ENCODE measurements around the gene VAC14. TPM values are rescaled to one million over a fixed set of nuclear protein-coding genes. Genes with fewer than 3 reads are reported as not detected.

Gene VAC14
- total RNA-seq, 1 experiment from 2014 or later: 35.3 TPM

DNA sequence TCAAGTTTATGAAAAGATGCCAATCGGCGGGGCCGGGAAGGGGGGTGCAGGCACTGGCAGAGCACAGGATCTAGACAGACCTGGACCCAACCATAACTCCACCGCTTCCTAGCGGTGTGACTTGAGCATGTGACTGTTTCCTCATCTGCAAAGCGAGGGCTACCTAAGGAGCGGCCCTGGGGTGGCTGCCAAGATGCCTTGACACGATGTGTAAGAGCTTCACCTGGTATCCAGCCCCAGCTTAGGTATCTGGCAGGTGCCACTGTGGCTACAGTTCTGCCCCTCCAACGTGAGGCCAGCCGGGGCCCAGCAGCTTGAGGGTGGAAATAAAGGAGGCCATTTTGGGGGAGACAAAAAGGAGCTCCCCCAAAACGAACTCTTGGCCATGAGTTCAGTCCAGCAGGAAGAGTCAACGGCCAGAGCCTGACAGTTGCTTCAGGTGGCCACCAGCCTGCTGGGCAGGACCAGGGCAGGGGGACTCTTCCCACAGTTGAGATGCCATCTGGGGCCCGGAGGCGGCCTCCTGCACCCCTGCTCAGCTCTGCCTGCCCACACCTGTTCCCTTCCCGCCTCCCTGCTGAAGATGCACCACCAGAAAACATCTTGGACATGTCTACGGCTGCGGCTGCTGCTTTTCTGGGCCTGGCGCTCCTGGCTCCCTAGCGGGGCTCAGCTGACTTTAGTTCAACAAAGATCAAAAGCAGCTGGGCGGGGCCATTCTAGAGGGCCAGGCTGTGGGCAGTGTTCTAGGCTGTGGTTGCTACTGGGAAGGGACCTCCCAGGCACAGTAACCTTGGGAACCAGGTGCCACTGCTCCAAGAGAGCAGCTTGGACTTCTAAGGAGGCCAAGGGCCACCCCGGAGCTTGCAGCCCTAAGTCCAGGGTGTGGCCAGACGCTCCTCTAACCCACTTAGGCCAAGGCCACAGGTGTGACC, 111.7 kb downstream of the VAC14 start:
- Histone ChIP-seq H3K27ac (ENCODE audit: low read depth, low read length) (no peak overlapping the region), H3K36me3 (ENCODE audit: control insufficient read depth in 1 of 2, insufficient read depth in 2 of 2, low read length in 2 of 2) (no peaks in the 10 kb centered on the region), H3K9me3 (ENCODE audit: control insufficient read depth in 1 of 2, insufficient read depth in 1 of 2, low read depth in 1 of 2, low read length in 2 of 2) (no peaks in the 10 kb centered on the region), H3K79me2 (ENCODE audit: insufficient read depth, low read length) (peaks cover 11% of the 10 kb centered on the region), H2AFZ (ENCODE audit: low read depth, low read length, poor library complexity, severe bottlenecking) (no peak overlapping the region), H3K27me3 (ENCODE audit: insufficient read depth, low read length) (no peaks in the 10 kb centered on the region), H3K9me2 (ENCODE audit: insufficient read depth) (no peaks in the 10 kb centered on the region), H3K4me3 (replicated peaks in 1 of 2; ENCODE audit: low read depth in 1 of 2, low read length in 2 of 2) (no peak overlapping the region), H4K20me1 (ENCODE audit: insufficient read depth) (no peaks in the 10 kb centered on the region), H3K9ac (ENCODE audit: low read length) (no peak overlapping the region), H3K4me2 (ENCODE audit: low read length) (no peak overlapping the region), H3K4me1 (ENCODE audit: control insufficient read depth in 1 of 2, insufficient read depth in 2 of 2, low read length in 2 of 2) (peaks cover 50 to 80% of the 10 kb centered on the region in 2 experiments)
- ATAC-seq (no peak), DNase-seq (ENCODE audit: low read depth, low spot score) (no peak)
- intact Hi-C loops (cut with micrococcal nuclease): no loop called here
- ChIA-PET RAD21 (ENCODE audit: low non-redundant PET in 1 of 2, low total read pairs in 2 of 2, uncharacterized antibody in 2 of 2, unreplicated experiment in 2 of 2) (no interaction called here), CTCF (interaction anchor here (1.2 kb wide), 1 partner anchor 49 kb away, joined by 3 read pairs; no protein-coding TSS in a partner anchor), POLR2A (interaction anchor here (0.9 kb wide), 1 partner anchor 78 kb away, joined by 3 read pairs; no protein-coding TSS in a partner anchor)
- no TSS peak for BruUV-seq (replicated peaks)
- peak; percentile 36 for TF ChIP-seq TCF7L2 (IDR thresholded peaks at IDR 0.05; ENCODE audit: borderline replicate concordance, extremely low read depth, insufficient read depth, insufficient read length)
- TF ChIP-seq EGR1 (IDR thresholded peaks at IDR 0.05; ENCODE audit: low read depth): no peak

DNA sequence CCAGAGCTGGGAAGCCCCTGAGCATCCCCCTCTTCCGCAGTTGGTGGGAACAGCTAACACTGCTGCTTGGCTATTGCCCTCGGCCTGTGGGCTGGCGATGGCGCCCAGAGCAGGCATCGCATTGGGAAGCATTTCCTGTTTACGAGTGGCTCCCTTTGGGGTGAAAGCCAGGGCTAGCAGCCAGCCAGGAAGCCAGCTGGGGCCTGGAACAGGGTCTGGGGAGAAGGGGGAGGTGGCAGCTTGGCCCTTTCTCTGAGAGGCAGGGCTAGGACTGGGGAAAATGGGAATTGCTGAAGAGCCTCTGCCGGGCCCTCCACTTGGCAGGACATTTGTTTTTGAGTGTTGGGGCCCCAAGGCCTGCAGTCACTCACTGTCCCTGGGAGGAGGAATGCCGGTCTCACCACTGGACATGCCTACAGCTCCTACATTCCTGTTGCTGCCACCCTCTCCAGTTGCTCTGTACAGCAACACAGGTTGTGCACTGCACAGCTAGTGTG, 112.7 kb downstream of the VAC14 start:
- Histone ChIP-seq H3K36me3 (ENCODE audit: control insufficient read depth in 1 of 2, insufficient read depth in 2 of 2, low read length in 2 of 2) (0 out of 4 replicates have a peak, but pooled peaks cover 0 to 3% of the 10 kb centered on the region in 2 experiments), H3K27me3 (ENCODE audit: insufficient read depth, low read length) (no peaks in the 10 kb centered on the region), H3K4me2 (ENCODE audit: low read length) (no peak overlapping the region), H3K9me3 (ENCODE audit: control insufficient read depth in 1 of 2, insufficient read depth in 1 of 2, low read depth in 1 of 2, low read length in 2 of 2) (no peaks in the 10 kb centered on the region), H3K4me3 (replicated peaks in 1 of 2; ENCODE audit: low read depth in 1 of 2, low read length in 2 of 2) (no peak overlapping the region), H4K20me1 (ENCODE audit: insufficient read depth) (no peaks in the 10 kb centered on the region), H3K4me1 (ENCODE audit: control insufficient read depth in 1 of 2, insufficient read depth in 2 of 2, low read length in 2 of 2) (peaks cover 41 to 79% of the 10 kb centered on the region in 2 experiments), H3K79me2 (ENCODE audit: insufficient read depth, low read length) (peaks cover 21% of the 10 kb centered on the region), H3K9me2 (ENCODE audit: insufficient read depth) (no peaks in the 10 kb centered on the region), H3K27ac (ENCODE audit: low read depth, low read length) (no peak overlapping the region; the same call in 1 of the 2 replicates), H3K9ac (ENCODE audit: low read length) (no peak overlapping the region), H2AFZ (ENCODE audit: low read depth, low read length, poor library complexity, severe bottlenecking) (no peak overlapping the region)
- ChIA-PET CTCF (interaction anchor here (1.2 kb wide), 1 partner anchor 50 kb away, joined by 3 read pairs; no protein-coding TSS in a partner anchor), POLR2A (interaction anchor here (0.9 kb wide), 1 partner anchor 79 kb away, joined by 3 read pairs; no protein-coding TSS in a partner anchor), RAD21 (ENCODE audit: low non-redundant PET in 1 of 2, low total read pairs in 2 of 2, uncharacterized antibody in 2 of 2, unreplicated experiment in 2 of 2) (no interaction called here)
- ATAC-seq (no peak), DNase-seq (ENCODE audit: low read depth, low spot score) (no peak)
- no TSS peak for BruUV-seq (replicated peaks)
- intact Hi-C loops (cut with micrococcal nuclease): no loop called here
- TF ChIP-seq POLR2AphosphoS5 (IDR thresholded peaks at IDR 0.05; ENCODE audit: low read depth, low read length) (no peak), ZFX (IDR thresholded peaks at IDR 0.05) (no peak), POLR2A (IDR thresholded peaks at IDR 0.05; ENCODE audit: borderline replicate concordance, extremely low read depth, insufficient read depth, insufficient read length) (no peak), FOSL1 (IDR thresholded peaks at IDR 0.05; ENCODE audit: low read depth) (no peak), CBX3 (IDR thresholded peaks at IDR 0.05; ENCODE audit: low read depth) (no peak), EZH2 (IDR thresholded peaks at IDR 0.05) (no peak), TCF7L2 (IDR thresholded peaks at IDR 0.05; ENCODE audit: borderline replicate concordance, extremely low read depth, insufficient read depth, insufficient read length) (no peak), ELF1 (IDR thresholded peaks at IDR 0.05; ENCODE audit: borderline replicate concordance, low read depth) (no peak), SIN3A (IDR thresholded peaks at IDR 0.05; ENCODE audit: low read depth) (no peak), ZNF274 (IDR thresholded peaks at IDR 0.05; ENCODE audit: low read depth, low read length) (no peak)
- TF ChIP-seq, protein P1, sequence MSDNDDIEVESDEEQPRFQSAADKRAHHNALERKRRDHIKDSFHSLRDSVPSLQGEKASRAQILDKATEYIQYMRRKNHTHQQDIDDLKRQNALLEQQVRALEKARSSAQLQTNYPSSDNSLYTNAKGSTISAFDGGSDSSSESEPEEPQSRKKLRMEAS (IDR thresholded peaks at IDR 0.05): no peak
- TF ChIP-seq, protein P2, sequence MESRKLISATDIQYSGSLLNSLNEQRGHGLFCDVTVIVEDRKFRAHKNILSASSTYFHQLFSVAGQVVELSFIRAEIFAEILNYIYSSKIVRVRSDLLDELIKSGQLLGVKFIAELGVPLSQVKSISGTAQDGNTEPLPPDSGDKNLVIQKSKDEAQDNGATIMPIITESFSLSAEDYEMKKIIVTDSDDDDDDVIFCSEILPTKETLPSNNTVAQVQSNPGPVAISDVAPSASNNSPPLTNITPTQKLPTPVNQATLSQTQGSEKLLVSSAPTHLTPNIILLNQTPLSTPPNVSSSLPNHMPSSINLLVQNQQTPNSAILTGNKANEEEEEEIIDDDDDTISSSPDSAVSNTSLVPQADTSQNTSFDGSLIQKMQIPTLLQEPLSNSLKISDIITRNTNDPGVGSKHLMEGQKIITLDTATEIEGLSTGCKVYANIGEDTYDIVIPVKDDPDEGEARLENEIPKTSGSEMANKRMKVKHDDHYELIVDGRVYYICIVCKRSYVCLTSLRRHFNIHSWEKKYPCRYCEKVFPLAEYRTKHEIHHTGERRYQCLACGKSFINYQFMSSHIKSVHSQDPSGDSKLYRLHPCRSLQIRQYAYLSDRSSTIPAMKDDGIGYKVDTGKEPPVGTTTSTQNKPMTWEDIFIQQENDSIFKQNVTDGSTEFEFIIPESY (IDR thresholded peaks at IDR 0.05; ENCODE audit: extremely low read depth, insufficient replicate concordance, low read length): no peak
